Stimulated activated CD4-positive, alpha-beta T cell treated with anti-CD3 and anti-CD28 coated beads, Interleukin-2, amount 100 ng/mL, for 4 hours (primary cell): ENCODE results near the gene GYG1.
"Not testable (repeated sequence)": the region's sequence is repeated elsewhere in the genome, so short reads cannot be mapped to it uniquely, and the experiment has no call there.

ENCODE experiments used
- DNase-seq: peaks from one replicate; pipeline ENCODE4 v3.0.0-alpha.2; 2020; ENCODE audit warnings: low read depth

The GYG1 gene

DNA sequence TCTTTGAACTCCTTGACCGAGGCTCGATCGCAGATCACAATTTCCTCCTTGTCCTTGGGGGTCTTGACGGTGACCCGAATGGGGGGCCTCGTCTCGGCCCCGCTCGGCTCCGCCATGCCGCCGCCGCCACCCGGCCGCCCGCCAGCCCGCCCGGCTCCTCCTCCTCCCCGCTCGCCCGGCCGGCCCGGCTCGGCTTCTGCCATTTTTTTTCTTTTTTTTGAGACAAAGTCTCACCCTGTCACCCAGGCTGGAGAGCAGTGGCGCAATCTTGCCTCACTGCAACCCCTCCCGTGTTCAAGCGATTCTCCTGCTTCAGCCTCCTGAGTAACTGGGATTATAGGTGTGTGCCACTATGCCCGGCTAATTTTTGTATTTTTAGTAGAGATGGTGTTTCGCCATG lies 3.8 kb upstream of the GYG1 start:
- DNase-seq: not testable (repeated sequence)

DNA sequence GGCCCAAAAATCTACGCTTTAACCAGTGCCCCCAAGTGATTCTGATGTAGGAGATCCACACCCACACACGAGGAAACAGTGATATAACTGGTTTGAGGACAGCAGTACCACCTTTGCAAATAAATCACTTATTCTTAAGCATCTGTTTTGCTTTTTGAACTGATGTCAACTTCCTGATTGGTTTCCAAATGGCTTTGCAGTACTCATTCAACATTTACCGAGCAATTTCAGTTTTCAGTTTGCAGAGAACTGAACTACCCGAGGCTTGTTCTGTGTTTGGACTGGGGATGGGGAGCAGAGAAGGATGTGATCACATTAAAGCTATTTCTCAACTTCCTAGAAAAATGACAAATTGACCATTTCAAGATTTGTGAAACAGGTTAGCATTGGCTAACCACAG lies 1.1 kb upstream of the GYG1 start:
- DNase-seq: no peak

DNA sequence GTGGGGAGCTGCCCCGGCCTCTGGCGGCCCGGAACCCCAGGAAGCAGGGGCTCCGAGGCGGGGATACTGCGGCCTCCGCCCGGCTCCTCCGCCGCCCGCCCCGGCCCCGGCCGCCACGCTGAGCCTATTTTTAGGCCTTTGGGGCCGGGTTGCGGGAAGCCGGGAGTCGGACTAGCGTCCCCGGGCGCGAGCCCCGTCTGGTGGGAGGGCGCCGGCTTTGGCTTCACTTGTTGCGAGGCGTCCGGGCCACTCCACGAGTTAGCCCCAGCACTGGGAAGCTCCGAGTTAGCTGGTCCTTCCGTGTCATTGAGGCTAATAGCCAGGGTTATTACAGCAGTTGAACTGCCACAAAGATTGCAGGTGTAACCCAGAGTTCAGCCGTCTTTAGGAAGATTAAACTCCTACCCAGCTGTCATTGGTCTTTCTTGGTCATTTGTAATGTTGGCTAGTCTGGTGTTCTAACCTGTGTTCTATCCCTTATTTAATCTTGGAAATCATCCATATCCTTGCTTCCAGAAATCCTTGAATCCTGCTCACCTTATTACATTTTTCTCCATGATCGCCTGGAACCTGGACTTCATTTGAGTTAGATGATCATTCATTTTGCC lies 791 bp downstream of the GYG1 start:
- no peak for DNase-seq

DNA sequence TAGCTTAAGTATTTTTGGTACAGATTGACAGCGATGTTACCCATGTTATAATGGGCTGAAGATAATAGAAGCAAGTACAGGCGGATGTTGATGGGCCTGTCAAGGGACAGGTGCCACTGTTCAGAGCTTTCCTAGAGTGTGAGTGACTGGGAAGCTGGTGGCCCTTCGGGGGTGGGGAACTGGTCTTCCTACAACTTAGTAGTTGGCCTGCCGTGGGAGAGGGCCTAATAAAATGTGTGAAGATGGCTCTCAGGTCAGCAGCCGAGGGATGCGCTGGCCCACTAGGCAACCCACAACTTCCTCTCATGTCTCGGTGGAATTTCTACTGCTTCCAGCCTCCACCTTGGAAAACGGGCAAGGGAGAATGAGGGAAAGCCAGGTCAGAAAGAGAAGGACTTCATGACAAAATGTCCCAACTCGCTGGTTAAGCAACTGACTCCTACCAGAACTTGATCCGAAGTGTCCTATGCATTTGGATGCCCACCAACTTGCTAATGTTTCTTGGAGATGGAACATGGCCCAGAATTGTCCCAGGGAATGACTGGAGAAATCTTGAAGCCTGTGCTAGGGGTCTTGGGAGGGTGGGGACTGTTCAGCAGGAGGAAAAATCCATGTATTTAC lies 1.4 kb downstream of the GYG1 start:
- DNase-seq: no peak

DNA sequence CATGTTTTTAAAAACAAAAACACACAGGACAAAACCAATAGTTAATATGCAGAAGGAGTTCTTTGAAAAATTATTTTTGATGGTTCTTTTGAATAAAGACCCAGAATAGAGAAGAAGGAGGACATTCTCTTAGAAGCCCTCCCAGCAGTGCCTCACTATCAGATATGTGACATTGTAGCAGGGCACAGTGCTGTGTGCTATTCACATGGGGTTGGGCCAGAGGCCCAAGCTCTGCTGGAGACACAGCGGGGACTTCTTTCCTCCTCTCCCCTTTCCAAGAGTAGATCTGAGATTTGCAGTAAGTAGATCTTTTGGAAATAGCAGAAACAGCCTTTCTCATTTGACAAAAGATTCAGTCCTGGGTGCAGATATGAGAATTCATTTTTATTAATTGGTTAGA lies 6.3 kb downstream of the GYG1 start:
- DNase-seq: no peak

DNA sequence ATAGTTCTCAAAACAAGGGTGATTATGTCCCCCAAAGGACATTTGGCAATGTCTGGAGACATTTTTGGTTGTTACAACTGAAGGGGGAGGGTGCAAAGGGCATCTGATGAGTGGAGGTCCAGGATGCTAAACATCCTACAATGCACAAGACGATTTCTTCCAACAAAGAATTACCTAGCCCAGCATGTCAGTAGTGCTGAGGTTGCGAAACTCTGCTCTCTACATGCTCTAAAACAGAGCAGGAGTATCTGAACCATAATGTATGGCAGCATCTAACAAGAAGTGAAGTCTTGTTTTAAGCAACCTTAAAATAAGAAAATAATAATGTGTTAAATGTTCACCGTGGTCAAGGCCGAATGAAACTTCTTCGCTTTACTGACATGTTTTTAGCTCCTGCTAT lies 7.0 kb downstream of the GYG1 start:
- no peak for DNase-seq

DNA sequence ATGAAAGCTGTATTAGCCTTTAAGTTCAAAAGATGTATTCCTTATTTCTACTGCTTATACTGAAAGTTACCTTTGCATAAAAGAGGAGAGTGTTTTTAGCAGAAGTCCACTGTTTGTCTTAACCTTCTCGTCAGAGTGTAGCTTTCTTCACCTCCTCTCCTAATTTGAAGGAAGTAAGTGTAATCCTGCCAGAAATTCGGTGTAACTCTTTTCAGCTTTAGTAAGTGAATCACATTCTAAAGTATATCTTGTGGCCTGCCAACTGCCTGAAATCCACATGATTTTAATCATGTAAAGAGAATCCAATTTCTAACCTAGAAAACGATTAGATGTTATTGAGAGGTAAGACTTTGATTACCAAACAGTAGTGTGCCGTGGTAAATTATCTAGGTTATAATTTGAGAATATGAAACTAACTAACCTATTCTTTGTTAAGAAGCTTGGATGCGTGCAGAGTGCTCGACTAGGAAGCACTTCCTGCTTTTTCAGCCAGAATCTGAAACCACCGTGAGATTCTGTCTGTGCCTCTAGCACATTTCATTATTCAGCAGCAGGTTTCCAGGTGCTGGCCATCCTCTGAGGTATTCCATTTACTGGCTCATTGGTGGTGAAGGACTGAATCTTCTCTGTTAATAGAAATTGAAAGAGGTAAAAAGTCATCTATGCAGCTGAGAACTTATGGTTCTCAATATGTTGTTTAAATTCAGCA lies 7.5 kb downstream of the GYG1 start:
- no peak for DNase-seq

DNA sequence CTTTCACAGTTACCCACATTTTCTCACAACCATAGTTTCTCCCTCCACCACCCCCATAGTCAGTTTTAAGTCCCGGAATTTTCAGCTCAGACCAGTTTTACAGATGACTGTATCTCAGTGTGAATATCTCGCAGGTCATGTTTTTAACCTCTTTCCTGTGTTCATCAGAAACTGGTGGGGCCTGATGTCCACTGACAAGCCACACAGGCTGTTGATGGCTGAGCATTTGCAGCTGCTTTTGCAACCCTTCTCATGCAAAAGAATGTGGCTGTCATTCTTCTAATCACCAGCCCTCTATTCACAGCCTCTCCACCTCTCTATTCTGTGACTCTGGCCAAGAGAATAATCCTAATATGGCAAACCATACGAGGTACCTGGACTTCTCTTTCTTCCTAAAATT lies 8.5 kb downstream of the GYG1 start:
- DNase-seq: no peak

DNA sequence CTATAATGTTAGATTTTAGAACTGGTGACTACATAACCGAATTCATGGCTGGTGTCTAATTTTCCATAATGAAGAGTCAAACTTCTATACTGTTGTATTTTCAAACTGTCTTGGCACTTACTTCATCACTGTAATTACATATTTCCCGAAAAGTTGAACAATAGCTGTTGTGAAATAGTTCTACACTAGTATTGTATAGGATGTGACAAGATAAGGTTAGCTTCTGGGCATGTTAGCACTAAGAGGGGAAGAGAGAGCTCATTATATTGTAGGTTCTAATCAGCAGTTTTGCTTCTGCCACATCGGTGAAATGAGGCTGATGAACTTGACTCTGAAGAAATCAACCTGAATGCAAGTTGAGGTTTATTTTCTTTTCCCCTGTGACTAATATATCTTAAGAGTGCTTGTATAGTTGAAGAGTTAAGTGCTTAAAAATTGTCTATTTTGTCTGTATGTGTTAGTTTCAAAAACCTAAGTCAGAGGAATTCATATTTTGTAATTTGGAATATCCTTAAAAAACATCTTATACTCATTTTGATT lies 8.9 kb downstream of the GYG1 start:
- DNase-seq: no peak

DNA sequence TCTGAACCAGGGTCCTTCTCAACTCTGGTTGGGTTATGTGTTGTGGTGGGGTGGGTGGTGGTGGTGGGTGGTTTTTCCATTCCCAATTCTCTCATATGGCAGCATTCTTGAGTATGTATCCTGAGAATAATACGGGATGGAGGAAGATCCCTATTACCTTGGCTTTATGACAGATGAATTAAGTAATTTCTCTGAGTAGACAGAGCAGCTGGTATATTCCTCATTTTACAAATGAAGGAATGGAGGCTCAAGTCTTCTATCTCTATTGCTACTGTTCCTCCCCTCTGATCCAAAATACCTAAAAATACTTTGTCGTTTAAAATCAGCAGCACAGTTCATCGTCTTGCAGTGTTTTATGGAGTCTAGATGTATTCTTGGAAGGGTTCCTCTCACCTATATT lies 10.4 kb downstream of the GYG1 start:
- no peak for DNase-seq

DNA sequence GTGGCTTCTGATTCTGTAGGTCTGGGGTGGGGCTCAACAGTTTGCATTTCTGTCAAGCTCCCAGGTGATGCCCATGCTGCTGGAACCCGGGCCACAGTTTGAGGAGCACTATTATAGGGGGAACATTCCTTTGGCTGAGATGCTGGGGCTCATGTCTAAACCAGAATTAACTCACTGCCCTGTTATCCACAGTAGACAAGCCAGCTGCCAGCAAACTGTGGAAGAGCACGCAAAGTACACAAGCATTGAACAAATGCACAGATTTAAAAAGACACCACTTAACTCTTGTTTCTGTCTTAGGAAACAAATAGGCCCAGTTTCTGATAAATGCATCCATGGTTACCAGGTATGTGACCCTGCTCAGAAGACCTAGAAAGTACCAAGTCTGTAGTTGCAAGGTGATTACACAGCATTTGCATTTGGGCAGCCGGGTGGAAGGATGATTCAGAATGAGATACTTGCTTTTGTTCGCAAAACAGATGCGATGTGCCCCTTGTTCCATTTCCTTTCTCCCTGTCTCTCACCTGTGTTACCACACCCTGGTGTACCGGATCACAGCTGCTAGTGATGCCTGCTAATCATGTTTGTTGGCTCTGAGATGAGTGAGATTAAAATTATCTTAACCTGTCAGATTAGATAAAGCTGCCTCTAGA lies 12.4 kb downstream of the GYG1 start:
- no peak for DNase-seq

DNA sequence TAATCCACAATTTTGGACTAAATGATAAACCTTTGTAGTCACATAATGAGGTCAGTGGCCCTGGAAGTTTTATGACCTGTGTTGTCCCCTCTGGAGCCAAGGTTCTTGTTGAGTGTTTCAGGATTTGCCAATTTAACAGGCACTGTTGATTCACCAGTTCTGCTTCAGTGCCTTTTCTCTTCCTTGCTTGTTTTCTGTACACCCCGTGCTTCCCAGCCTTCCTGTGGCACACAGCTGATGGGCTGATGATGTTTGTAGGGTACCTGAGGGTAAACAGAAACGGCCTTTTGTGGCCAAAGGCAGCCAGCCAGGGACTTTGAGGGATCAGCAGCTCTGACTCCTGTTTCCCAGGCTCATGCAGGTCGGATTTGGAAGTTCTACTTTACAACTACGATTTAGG lies 13.3 kb downstream of the GYG1 start:
- no peak for DNase-seq

DNA sequence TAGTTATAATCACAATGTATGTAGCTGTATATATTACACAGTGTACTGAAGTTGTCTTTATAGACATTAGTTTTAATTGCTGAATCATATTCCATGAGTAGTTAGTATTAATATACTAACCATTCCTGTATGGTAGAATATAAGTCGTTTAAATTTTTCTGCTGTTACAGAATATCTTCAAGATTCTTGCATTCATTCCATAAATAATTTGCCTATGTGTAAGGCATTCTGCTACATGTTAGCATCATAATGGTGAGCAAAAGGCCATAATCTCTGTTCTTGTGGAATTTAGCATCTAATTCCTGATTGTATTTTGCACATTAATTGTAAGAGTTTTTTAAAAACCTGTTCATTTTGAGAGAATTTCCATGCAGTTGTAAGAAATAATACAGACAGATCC lies 14.1 kb downstream of the GYG1 start:
- DNase-seq: no peak

DNA sequence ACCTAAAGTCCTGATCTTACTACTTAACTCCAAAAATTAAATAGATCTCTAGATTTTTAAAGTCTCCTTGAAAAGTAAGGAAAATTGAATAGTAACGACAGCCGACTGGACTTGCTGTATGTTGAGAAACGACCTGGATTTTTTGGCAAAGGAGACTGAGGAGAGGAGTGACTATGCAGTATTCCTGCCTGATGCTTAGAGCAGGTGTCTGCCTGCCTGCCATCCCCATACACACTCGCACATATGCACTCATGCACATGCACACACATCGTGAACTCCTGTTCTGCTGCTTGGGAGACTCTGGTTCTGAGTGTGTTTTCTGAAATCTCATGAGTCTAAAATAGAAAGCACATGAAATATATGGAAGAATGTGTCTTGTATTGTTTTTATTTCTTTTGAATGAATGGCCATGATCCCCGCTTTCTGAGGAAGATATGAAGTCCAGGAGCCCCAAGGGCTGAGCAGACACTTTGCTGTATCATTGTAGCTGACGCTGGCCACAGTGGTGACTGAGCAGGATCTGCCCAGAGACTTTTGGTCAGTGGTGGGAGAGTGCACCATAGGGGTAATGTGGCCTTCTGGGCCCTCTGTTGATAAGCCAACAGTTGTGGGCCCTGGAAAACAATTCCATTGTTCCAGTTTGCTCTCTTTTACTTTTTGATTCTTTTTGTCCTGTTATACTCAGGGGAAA lies 16.4 kb downstream of the GYG1 start:
- no peak for DNase-seq

DNA sequence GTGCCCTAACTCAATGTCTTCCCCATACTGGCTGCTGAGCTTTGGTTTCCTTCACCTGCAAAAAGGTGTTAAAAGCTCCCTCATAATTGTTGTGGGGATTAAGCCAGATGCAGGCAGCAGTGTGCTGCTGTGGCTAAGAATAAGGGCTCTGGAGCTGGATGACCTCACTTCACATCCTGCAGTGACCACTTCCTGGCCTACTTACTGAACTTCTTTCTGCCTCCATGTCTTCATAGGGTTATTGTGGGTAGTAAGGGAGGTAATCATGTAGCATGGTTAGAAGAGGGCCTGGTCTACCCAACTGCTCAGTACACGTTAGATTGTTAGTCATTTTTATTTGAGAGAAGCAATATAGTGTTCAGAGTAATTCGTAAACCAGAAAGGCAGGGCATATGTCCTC lies 18.4 kb downstream of the GYG1 start:
- DNase-seq: no peak

DNA sequence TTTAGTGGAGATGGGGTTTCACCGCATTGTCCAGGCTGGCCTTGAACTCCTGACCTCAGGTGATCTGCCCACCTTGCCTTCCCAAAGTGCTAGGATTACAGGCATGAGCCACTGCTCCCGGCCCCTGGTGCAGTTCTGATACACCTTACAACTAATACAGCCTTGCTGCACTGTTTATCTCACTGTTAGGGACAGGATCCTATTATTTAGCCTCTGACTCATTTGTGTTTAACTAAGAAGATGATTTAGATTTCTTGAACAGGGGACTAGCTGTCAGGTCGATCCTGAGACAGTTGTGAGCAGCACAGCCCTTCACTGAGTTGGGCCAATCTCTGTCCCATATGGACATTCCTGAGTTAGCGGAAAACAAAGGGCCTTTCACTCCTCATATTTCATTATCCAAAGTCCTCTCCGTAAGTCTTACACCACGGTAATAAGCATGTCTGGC lies 19.2 kb downstream of the GYG1 start:
- DNase-seq: no peak

DNA sequence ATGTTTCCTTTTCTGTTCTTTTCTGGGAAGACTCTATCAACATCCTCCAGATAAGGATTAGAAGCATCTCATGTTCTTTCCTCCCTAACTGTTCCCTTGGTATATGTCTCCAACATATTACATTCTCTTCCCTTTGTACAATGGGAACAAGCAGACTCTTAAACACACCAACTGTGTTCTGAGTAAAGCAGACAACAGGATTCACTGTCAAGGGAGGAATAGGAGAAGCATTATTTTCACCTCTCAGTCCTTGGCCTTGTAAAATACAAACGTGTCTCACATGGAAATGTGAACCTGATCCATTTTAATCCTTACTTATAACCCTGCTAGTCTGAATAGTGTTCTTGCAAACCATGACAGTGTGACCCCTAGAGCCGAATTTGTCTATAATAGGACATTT lies 19.6 kb downstream of the GYG1 start:
- DNase-seq: no peak

DNA sequence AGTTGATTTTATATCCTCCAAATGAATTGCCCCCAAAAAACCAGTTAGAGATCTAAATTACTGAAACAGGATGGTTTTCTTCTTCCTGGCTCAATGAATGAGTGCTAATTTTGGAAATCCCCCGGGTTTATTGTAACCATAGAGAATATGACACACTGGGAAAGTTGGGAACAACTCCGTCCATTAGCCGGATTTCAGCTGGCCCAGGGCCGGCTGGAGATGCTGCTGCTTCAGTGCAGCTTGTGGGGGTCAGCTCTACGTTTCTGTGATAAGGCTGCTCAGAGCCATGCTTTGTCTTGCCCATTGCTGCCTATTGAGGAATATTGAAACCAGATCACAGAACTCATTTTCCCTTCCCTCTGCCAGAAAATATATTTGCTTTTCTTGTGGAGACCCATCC lies 20.3 kb downstream of the GYG1 start:
- DNase-seq: no peak

DNA sequence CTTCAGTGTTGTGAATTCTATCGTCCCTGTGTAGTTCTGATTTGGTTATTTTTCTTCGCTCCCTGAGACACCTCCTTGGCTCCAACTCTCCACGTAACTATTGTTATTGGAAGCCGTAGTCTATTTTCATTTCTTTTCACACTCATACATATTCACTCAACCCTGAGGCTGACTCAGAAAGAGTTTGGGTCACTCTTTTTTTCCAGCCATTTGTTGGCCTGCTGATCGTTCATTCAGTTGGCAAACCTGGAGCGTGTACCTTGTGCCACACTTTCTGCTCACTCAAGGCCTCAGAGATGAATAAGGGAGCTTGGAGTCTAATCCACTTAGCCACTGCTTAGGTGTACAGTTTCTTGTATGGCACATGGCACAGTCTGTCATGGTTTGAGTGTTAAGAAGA lies 22.4 kb downstream of the GYG1 start:
- DNase-seq: no peak

DNA sequence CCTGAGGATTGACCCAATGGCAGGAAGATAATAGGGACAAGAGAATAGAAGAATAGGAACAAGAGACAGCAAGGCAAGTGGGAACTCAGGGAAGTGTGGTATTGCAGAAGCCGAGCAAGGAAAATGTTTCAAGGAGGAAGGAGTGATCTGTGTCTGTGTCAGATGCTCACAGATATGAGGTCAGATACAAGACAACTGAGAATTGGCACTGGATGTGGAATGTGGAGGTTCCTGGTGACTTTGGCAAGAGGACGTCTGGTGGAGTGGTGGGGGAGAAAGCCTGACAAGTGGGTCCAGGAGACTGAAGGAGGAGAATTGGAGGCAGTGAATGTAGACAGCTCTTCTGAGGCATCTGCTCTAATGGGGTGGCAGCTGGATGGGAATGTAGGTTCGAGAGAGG lies 24.1 kb downstream of the GYG1 start:
- no peak for DNase-seq

DNA sequence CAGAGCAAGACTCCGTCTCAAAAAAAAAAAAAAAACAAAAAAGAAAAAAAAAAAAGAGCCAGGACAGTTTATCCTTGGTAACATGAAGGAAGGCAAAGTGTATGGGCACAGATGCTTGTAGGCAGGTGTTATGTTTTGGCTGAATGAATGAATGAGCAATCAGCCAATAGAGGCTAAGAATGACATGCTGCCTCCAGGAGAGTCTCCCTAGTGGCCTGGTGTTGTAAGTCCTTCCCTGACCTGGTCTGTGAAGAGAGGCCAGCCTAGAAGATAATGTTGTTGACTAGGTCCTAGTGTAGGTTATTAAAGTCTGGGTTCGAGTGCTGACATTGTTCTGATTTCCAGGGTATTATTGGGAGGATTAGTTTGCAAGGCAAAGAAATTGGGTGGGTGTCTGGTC lies 24.9 kb downstream of the GYG1 start:
- DNase-seq: no peak
